Hippocampal formation (tissue), 2 donors: ENCODE results near the gene TPST1.
"Not testable (repeated sequence)": the region's sequence is repeated elsewhere in the genome, so short reads cannot be mapped to it uniquely, and the experiment has no call there.

Experiments used
- DNase-seq, 2 donors: peaks; one replicate each; lab custom pipeline; 2025; lab: John Stamatoyannopoulos, UW

Gene TPST1

DNA sequence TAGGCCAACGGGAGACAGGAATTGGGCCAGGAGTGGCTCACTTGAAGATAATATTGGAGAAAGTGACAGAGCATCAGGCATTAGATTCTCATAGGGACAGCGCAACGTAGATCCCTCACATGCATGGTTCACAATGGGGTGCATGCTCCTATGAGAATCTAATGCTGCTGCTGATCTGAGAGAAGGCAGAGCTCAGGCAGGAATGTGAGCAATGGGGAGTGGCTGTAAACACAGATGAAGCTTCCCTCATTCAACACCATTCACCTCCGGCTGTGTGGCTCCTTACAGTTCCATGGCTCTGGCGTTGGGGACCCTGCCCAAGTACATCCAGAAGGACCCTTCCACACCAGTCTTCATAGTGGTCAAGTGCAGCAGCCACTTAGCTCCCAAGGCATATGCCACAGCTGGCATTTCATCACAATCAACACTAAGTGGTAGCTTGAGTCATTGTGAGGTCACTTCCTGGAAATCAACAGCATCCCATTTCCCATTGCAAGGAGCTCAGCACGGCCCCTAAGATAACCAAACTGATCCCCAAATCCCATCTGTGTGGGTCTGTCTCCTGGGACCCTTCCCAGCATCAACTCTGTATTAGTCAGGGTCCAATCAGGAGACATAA lies 174.5 kb downstream of the TPST1 start:
- no peak for DNase-seq

- no peak for DNase-seq
Observed at GRCh38 chr7:66380272-66380888, 175.2 kb downstream of the TPST1 start.

DNA sequence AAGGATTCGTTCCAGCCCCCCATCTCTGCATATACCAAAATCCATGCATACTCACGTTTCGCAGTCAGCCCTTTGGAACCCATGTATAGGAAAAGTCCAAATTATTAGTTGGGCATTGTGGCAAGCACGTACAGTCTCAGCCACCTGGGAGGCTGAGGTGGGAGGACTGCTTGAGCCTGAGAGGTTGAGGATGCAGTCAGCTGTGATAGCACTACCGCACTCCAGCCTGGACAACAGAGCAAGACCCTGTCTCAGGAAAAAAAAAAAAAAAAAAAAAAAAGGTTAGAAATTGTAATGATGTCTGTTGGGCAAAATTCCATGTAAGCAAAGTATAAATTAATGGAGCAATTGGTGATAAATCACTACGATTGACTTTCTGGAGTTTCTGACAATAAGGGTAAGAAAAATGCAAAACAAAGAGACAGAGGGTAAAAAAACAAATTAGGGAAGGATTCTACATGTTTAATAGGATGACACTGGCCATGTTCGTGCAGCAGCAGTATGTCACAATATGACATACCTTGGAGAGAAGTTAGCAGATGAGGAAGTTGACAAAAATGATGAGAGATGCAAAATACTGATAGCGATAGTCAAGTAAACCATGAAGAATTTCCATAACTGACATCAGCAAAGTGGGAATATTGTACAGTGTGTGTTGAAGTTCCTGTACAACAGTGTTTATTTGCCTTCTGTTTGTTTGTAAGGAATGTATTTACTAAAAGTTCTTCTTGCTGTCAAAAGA lies 177.2 kb downstream of the TPST1 start:
- not testable (repeated sequence) for DNase-seq

DNA sequence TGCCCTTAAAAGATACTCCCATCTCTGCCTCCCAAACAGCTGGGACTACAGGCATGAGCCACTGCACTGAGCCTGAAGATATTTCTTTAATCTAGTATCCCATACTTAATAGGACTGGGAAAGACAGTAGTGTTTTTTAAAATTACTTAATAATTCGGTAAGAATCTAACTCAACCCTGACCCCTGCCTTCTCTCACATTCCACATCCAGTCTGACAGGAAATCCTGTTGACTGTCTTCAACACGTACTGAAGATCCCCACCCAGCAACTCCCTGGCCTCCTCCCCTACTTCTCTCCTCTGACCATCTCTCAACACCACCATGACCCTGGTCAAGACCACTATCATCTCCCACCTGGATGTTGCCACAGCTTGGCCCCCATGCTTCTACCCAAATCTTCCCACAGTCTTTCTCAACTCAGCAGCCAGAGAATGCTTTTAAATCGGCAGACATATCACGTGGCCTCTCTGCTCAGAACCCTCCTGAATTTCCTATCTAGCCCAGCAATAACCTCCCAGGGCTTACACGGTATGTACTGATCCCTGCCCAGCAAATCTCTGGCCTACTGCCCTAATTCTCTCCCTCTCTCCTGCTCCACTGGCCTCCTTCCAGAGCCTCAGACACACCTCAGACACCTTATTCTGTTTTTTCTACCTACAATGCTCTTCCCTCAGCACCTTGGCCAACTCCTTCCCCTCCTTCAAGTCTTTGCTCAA lies 180.2 kb downstream of the TPST1 start:
- DNase-seq: not testable (repeated sequence)

DNA sequence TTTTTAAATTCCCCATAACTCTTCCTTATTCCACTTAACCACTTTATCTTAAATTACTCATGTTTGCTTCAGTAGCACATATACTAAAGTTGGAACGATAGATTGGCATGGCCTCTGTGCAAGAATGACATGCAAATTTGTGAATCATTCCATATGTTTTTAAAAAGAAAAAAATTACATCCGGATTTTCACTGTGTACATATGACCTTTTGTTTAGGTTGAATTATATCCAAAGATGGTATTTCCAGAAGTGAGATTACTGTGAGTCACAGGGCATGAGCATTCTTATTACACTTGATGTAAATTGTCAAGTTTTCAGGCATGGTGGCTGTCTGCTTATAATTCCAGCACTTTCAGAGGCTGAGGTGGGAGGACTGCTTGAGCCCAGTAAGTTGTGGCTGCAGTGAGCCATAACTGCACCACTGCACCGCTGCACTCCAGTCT lies 190.0 kb downstream of the TPST1 start:
- DNase-seq: not testable (repeated sequence)

DNA sequence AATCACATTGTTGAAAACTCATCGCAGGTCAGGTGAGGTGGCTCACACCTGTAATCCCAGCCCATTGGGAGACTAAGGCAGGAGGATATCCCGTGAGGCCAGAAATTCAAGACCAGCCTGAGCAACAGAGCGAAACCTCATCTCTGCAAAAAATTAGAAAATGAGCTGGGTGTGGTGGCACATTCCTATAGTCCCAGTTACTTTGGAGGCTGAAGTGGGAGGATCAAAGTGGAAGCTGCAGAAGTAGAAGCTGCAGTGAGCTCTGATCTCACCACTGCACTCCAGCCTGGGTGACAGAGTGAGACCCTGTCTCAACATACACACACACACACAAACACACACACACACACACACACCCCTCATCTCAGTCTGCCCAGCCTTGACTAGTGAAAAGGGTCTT lies 190.9 kb downstream of the TPST1 start:
- DNase-seq: not testable (repeated sequence)

GRCh38 chr7:66398841-66399240 lies 193.7 kb downstream of the TPST1 start:
- not testable (repeated sequence) for DNase-seq

DNA sequence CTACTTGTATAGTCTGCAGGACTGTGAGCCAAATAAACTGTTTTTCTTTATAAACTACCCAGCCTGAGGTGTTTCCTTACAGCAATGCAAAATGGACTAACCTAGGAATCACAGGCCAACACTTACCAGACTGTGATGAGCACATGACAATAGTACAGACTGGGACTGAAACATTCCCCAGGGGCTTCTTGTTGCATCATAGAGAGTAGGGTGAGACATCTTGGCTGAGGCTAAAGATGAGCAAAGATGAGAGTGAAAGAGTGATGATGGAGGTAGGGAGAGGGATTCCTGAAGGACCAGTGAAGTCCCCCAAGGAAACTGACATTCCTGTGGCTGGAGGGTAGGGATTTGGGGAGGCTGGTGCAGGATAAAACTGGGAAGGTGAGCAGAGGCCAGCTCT lies 194.4 kb downstream of the TPST1 start:
- DNase-seq: no peak

DNA sequence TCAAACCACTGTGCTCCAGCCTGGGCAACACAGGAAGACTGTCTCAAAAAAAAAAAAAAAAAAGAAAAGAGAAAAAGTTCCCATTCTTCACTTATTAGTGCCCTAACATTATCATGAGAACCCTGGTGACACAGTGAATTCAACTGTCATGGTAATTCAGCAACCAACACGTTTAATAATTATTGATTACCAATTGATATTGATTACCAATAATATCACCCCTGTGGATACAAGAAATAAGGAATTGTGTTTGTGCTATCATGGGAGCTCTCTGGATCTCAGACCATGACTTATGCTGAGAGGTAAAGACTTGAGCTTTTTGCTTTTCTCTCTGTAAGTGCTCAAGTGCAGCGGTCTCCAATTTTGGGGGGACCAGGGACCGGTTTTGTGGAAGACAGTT lies 195.3 kb downstream of the TPST1 start:
- DNase-seq: no peak

DNA sequence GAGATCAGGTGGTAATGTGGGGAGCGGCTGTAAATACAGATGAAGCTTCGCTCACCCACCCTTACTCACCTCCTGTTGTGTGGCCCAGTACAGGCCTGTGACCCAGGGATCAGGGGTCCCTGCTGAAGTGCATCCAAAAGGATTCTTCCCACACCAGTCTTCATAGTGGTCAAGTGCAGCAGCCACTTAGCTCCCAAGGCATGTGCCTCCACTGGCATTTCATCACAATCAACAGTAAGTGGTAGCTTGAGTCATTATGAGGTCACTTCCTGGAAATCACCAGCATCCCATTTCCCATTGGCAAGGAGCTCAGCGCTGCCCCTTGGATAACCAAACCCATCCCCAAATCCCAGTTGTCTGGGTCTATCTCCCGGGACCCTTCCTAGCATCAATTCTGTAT lies 196.0 kb downstream of the TPST1 start:
- DNase-seq: not testable (repeated sequence)

DNA sequence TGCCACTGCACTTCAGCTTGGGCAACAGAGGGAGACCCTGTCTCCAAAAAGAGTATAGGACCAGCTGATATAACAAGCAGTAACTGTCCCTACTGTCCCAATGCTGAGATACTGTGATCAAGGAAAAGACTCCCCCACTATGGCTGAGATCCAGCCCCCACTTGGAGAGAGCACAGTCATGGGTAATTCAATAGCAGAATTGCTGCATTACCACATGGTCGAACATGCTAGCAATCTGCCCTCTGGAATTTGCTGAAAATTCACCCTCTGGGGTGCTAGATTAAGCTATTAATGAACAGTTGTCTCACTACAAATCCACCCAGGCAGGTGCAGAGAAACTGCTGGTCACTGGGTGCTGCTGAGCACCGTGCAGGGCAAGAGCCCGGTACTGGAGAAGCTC lies 196.8 kb downstream of the TPST1 start:
- not testable (repeated sequence) for DNase-seq

DNA sequence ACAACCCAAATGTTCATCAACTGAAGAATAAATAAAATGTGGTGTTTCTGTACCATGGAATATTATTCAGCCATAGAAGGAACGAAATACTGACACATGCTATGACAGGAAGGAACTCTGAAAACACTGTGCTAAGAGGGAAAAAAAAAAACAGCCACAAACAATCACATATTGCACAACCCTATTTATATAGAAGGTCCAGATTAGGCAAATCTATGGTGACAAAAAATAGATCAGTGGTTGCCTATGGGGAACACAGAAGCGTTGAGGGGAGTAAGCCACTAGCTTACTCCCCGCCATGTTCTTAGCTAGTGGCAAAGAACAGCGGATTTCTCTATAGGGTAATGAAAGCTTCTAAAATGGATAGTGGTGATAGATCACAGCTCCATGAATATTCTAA lies 198.4 kb downstream of the TPST1 start:
- DNase-seq: no peak

GRCh38 chr7:66409493-66409892 lies 204.4 kb downstream of the TPST1 start:
- no peak for DNase-seq
